KOPT-K1 (cell line): ENCODE measurements around the gene ACBD6.

Source experiments
- H3K27ac ChIP-seq: fragments of 200-600 bp; sonication (generic); 2 replicates; pipeline ENCODE4 v1.5.1; 2016; ENCODE audit warnings: antibody characterized with exemption, mild to moderate bottlenecking, low read depth, low read length; ENCODE audit not compliant: poor library complexity, severe bottlenecking
- H3K36me3 ChIP-seq: fragments of 200-600 bp; sonication (generic); 2 replicates; pipeline ENCODE4 v1.5.1; 2017; ENCODE audit warnings: antibody characterized with exemption, mild to moderate bottlenecking, low read length, moderate library complexity; ENCODE audit not compliant: insufficient read depth
- H3K9me3 ChIP-seq: fragments of 200-600 bp; sonication (generic); 2 replicates; pipeline ENCODE4 v1.5.1; 2017; ENCODE audit warnings: antibody characterized with exemption, low read length, mild to moderate bottlenecking; ENCODE audit not compliant: insufficient read depth, poor library complexity, severe bottlenecking

The ACBD6 gene

DNA sequence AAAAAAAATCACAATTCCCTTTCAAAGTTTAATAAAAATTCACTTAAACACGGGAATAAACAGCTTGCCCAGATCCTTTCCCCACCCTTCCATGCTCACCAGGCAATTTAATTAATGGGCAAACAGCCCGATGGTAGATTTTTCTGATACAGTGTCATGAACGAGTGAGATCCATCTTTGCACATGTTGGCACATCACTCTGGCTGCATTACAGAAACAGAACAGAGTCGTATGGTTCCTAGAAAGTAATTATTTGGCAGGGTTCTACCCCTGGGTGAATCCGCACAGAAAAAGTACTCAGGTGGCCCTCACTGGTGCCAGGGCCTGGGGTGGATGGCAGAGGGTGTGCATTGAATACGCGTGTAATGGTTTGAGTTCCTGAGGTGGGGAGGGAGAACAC, 31.8 kb upstream of the ACBD6 start:
- no peaks in the 10 kb centered on the region for H3K9me3 ChIP-seq
- no peak overlapping the region for H3K27ac ChIP-seq
- H3K36me3 ChIP-seq: no peaks in the 10 kb centered on the region

DNA sequence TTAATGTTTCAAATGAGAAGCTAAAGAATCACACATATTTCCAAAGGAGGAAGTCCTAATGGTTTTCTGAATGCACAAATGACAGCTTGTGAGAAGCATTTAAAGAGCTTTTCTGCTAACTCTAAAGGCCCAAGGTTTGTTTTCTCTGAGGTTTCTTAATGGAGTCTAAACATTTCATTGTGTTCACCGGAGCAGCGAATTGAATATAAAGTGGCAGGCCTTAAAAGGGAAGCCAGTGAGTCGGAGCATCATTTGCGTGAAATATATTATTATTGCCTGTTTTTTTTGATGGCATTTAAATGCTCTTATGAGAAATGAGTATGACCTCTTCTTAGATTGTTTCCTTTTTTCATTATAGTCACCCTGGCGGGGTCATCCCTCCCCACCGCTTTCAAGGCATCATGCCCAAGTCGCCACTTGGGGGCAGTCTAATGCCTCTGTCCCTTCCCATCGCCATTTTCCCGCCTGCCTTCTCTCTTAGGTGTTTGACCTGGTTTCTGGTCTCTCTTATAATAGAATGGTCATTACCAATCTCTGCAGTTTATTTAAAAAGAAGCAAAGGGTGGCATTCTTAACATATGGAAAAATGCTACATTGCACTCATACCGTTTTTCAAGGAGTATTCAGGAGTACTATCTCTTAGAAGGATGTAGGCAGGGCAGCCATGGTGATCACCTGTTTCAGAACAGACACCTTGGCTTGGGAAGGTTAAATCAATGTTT, 31.1 kb upstream of the ACBD6 start:
- Histone ChIP-seq H3K9me3 (no peaks in the 10 kb centered on the region), H3K36me3 (no peaks in the 10 kb centered on the region), H3K27ac (no peak overlapping the region)

DNA sequence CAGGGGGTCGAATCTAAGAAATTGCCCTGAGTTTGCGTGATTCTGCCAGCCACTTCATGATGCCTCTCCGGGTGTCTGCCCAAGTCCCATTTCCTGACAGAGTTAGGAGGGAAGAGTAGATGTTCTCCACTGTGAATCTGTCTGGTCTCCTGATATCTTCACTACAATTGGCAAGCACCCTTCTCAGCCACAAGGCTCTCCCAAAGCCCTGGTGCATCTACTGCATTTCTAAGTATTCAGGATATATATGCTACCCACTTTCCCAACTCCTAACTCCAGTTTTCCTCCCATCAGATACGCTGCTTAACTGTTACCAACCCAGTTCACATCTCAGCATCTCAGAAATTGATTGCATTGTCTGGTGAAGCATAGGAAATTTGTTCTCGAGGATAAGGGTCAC, 30.5 kb upstream of the ACBD6 start:
- Histone ChIP-seq H3K9me3 (no peaks in the 10 kb centered on the region), H3K27ac (no peak overlapping the region), H3K36me3 (no peaks in the 10 kb centered on the region)

DNA sequence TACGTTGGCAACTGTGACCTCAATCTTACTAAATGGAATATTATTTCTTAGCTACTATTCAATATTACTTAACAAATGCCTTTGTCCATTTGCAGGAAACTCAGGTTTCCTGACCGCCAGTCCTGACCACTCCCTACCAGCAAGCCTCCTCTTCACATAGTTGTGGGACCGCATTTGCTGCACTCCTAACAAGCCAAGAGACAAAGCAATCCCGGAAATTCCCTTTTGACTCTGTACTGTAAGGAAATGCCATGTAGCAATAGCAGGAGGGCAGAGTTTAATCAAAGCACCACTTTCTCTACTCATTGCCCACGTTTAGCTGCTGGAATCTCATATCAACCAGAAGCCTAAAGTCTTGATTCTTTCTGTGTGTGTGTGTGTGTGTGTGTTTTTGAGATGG, 28.1 kb upstream of the ACBD6 start:
- Histone ChIP-seq H3K9me3 (no peaks in the 10 kb centered on the region), H3K27ac (no peak overlapping the region), H3K36me3 (no peaks in the 10 kb centered on the region)

DNA sequence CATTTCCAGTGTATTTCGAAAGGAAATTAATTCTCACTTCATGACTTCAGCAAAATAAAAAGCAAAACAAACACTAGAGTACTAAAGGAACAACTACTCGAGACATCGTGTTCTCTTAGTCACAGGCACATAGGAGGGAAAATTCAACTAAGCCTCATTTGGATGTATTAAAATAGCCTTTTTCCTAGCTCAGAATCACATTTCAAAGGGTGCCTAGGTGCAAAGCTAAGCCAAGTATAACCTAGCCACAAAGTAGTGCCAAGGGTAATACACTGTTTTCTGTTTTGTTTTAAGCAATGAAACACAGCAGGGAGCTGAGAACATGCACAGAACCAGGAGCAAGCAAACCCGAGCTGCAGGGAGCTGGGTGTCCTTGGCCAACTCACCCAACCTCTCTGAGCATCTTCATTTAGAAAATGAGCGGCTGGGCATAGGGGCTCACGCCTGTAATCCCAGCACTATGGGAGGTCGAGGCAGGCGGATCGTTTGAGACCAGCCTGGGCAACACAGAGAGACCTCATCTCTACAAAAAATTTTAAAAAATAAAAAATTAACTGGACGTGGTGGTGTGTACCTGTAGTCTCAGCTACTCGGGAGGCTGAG, 26.6 kb upstream of the ACBD6 start:
- Histone ChIP-seq H3K9me3 (no peaks in the 10 kb centered on the region), H3K36me3 (no peaks in the 10 kb centered on the region), H3K27ac (no peak overlapping the region)

DNA sequence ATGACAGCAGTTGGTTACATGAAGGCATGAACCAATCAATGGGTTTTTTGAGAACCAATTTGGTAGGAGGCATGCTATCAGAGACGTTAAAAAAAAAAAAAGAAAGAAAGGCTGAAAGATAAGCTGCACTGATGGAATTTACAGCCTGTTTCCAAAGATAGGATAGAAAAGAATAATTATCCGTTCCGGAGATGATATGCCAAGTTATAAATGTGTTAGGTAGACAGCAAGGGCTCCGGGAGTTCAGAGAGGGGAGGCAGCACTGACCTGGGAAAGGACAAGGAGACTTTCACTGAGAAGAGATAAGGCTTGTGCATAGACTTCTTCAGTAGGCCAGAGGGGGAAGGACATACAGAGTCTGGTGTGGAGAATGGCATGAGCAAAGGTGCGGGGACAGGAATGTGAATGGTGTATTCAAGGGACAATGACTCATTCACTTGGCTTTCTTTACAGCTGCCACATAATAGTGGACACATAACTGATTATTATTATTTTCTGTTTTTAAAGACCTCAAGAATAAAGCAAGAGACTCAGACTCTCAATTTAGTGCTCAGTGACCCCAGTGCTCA, 24.8 kb upstream of the ACBD6 start:
- no peaks in the 10 kb centered on the region for H3K36me3 ChIP-seq
- H3K27ac ChIP-seq: no peak overlapping the region
- H3K9me3 ChIP-seq: no peaks in the 10 kb centered on the region

DNA sequence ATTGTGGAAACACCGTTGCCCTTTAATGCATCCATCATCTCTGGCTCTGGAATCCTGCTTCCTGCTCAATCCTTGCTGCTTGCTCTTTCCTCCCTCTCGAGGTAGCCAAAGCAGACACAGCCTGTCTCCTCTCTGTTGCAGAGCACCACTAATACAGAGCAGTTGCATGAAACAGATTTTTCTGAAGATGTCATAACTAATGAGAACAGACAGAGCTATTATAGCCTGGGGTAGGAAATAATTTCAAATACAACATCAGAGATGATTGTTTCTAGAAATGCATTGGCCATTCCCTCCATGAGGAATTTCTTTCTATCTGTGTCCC, 23.3 kb upstream of the ACBD6 start:
- Histone ChIP-seq H3K27ac (no peak overlapping the region), H3K9me3 (no peaks in the 10 kb centered on the region), H3K36me3 (no peaks in the 10 kb centered on the region)

DNA sequence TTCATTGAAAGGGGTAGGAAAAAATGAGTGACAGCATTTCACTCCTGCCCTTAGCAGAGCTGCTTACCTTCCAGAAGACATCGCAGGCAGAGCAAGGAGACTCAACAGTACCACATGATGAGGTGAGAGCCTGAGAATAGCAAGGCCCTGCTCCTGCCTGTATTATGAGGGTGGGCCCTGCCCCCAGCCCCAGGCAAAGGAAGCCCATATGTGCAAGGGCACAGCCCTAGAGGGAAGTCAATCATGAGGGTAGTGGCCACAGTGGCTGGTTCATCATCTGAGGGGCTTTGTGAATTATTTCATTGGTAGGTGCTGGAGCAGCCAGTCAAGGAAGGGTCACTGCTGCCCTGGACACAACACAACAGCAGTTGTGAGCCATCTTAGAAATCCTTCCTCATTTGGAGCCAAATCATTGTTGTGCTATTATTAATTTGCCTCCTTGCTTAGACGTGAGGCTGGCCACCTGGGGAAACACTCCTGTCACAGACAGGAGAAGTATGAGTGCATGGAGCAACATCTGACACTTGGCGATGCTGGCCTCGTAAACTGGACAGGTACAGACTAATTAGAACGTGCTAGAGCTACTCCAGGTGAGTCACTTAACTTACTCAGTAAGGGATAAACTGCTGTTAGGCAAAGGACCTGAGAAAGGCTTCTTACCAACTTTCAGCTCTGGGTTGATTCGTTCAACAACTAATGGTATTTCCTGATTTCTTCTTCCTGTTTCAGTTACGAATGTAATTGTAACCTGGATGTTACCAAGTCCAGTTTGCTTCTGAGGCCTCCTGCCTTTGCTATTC, 22.7 kb upstream of the ACBD6 start:
- H3K9me3 ChIP-seq: no peaks in the 10 kb centered on the region
- no peak overlapping the region for H3K27ac ChIP-seq
- no peaks in the 10 kb centered on the region for H3K36me3 ChIP-seq

DNA sequence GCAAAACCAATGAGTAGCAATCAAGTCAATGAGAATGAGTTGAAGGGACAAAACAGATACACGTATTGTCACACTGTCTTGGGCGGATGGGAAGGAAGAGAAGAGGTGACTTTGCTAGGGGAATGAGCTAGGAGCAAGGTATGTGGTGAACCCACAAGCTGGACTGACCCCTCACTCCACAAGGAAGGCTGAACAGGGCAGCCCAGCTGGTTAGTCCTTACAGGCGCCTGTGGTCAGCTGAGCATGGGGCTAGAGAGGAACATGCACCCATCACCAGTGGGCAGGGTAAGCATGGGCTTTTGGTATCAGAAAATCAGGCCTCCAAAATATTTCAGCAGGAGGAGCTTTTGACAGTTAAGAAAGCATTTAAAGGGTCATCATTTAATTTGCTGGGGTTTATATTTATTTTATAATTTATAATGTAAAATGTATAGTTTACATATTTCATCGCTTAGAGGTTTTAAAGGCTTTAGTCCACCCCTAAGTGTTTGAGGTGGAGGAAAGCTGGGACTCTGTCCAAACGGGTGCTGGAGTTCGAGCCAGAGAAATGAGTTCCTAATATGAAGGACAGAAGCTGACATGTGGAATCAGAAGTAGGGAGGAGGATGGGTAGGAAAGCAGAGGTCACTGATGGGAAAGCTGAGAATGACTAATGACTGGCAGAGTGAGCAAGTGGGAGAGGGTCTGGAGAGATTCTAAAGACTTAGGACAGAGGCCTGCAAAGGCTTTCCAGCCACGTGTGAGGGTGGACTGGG, 22.0 kb upstream of the ACBD6 start:
- H3K27ac ChIP-seq: no peak overlapping the region

DNA sequence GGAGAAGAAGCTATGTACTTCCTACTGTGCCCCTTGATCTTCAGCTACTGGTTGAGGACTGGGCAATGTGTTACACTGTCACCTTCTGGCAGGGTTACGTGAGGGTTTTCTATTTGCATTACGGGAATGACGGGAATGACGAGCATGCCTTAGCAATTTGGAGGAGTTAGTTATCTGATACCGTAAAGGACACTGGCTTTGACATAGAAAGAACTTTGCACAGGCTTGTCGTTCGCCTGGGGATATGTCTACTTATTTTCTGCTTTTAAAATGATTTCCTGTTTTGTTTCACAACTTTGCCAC, 19.8 kb upstream of the ACBD6 start:
- Histone ChIP-seq H3K27ac (no peak overlapping the region), H3K36me3 (no peaks in the 10 kb centered on the region), H3K9me3 (no peaks in the 10 kb centered on the region)

More for the DNA sequence above, 22.0 kb upstream of the ACBD6 start:
- Histone ChIP-seq H3K9me3 (no peaks in the 10 kb centered on the region), H3K36me3 (no peaks in the 10 kb centered on the region)

DNA sequence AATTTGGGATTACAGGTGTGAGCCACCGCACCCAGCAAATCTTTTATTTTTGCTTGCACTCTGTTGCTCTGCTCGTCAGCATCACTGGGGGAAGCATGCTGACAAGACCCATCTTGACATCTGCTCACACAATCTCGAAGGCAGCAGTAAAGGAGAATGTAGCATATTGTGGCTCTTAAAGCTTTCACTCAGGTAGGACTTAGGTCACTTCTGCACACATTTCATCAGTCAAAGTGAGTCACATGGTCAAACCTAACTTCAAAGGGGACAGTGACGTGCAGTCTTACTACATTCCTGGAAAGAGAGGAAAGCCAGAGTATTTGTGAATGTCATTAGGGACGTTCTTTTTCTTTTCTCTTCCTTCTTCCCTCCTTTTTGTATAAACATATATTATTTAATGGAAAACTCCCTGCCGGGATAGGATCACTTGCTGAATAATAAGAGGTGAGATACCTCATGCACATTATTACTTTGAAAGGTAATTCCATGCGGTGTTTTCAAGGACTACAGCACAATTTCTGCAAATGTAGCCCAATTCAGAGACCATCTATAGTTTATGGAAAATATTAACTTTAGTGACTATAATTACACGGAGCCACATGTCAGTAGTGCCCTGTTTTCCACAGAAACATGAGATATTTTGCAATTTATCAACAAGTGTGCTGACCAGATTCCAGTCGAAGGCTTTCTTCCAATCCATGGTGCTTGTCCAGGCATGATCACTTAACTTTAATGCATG, 19.3 kb upstream of the ACBD6 start:
- Histone ChIP-seq H3K27ac (no peak overlapping the region), H3K36me3 (no peaks in the 10 kb centered on the region)

DNA sequence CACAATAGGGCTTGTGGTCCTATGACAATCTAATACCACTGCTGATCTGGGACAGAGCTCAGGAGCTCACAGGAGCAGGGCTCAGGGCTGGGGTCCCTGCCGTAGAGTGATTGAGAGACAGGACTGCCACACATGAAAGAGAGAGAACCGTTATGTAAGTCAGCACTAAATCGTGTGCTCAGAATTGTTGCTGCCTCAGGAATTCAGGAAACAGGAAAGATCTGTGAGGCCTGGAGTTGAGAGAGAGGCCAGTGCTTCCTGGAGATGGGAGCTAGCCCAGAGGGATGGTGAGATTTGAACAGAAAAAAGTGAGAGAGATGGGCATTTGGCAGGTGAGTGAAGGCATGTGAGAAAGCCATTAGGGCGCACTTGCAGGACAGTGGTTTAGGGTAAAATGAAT, 17.5 kb upstream of the ACBD6 start:
- no peaks in the 10 kb centered on the region for H3K9me3 ChIP-seq
- no peak overlapping the region for H3K27ac ChIP-seq
- no peaks in the 10 kb centered on the region for H3K36me3 ChIP-seq

More for the DNA sequence above, 19.3 kb upstream of the ACBD6 start:
- no peaks in the 10 kb centered on the region for H3K9me3 ChIP-seq

DNA sequence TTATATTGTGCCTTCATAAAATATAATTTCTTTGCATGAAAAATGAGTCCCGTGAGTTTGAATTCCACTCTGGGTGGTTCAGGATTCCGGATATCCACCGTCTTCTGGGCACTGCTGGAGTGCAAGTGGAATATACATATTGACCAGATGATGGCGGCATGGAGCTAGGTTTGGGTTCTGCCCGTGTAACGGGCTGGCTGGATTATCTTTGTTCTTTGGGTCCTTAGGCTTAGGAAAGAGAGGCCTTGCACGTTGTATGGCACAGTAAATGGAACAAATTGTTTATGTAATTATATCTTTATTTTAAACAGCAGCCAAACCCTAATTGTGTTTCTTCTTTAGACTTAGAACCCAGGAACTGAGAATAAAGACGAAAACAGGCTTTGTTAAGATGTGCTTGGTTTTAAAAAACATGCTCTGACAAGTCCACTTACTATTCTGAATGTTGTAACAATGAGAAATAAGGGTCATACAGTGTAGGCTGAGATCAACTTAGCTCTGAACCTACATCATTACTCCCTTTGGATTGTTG, 13.5 kb upstream of the ACBD6 start:
- no peaks in the 10 kb centered on the region for H3K9me3 ChIP-seq
- no peak overlapping the region for H3K27ac ChIP-seq
- no peaks in the 10 kb centered on the region for H3K36me3 ChIP-seq

DNA sequence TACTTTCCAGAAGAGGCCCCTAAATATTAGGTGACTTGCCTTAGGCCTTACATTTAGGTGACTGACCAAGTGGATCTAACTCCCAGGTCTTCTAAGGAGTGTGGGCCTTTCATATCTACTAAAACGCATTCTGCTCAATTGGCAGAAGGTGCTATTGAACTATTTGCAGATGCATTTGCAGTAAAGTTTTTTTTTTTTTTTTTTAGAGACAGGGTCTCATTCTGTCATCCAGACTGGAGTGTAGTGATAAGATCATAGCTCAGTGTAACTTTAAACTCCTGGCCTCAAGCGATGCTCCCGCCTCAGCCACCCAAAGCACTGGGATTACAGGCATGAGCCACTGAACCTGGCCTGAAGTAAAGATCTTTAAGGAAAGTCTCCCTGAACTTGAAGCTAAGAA, 13.0 kb upstream of the ACBD6 start:
- Histone ChIP-seq H3K36me3 (no peaks in the 10 kb centered on the region), H3K27ac (no peak overlapping the region), H3K9me3 (no peaks in the 10 kb centered on the region)
